K562 (cell line): ENCODE data around the gene APLF. TPM values are rescaled to one million over a fixed set of nuclear protein-coding genes. Genes with fewer than 3 reads are reported as not detected.

ENCODE experiments used
- ARHGAP35 ChIP-seq: fragments of 450-650 bp; IDR thresholded peaks from 2 replicates; pipeline ENCODE4 v1.6.1; 2018; ENCODE audit not compliant: partially characterized antibody
- ARID3A ChIP-seq: IDR thresholded peaks from 2 replicates; pipeline ENCODE4 v1.6.1; 2012; ENCODE audit warnings: low read depth, low read length, improper control_type of control experiment, borderline replicate concordance
- ATF2 ChIP-seq: sonication (generic); formaldehyde crosslinking; IDR thresholded peaks from 2 replicates; pipeline ENCODE4 v1.8.1; 2022; ENCODE audit warnings: missing genetic modification reagents
- BCL6 ChIP-seq: fragments of 250-450 bp; sonication (Bioruptor Pico); IDR thresholded peaks from 2 replicates; pipeline ENCODE4 v1.4.0; 2020
- CHD1 ChIP-seq: fragments of 200-600 bp; sonication (generic); IDR thresholded peaks from one replicate; pipeline ENCODE4 v1.6.1; 2012; ENCODE audit warnings: mild to moderate bottlenecking, moderate library complexity, low read length, inconsistent platforms
- CSDE1 ChIP-seq, 2 experiments: fragments of 450-650 bp; IDR thresholded peaks; 2 replicates each; pipeline ENCODE4 v1.6.1; 2016; ENCODE audit warnings: mild to moderate bottlenecking in 1 of 2
- DLX4 ChIP-seq: fragments of 250-450 bp; sonication (Bioruptor Pico); IDR thresholded peaks from 2 replicates; pipeline ENCODE4 v1.6.1; 2021; ENCODE audit warnings: mild to moderate bottlenecking
- DMBX1 ChIP-seq: fragments of 250-450 bp; sonication (Bioruptor Pico); IDR thresholded peaks from 2 replicates; pipeline ENCODE4 v1.8.0; 2022; ENCODE audit warnings: inconsistent platforms, mild to moderate bottlenecking, moderate library complexity, borderline replicate concordance
- ELK1 ChIP-seq: sonication (generic); formaldehyde crosslinking; IDR thresholded peaks from 2 replicates; pipeline ENCODE4 v1.8.1; 2022; ENCODE audit warnings: missing genetic modification reagents
- ESRRA ChIP-seq: fragments of 450-650 bp; IDR thresholded peaks from 2 replicates; pipeline ENCODE4 v1.6.1; 2014; ENCODE audit warnings: low read depth, mild to moderate bottlenecking, moderate library complexity, borderline replicate concordance
- FOXA3 ChIP-seq, 2 experiments: fragments of 450-650 bp in 1 of 2; sonication (generic) in 1 of 2; formaldehyde crosslinking; IDR thresholded peaks in 1 of 2; conservative IDR thresholded peaks in 1 of 2; 2 replicates each; pipeline versions ENCODE4 v1.4.0 to v1.8.0; 2020 to 2022; ENCODE audit warnings: mild to moderate bottlenecking in 2 of 2, missing genetic modification reagents in 1 of 2
- GABPB1 ChIP-seq: sonication (generic); formaldehyde crosslinking; IDR thresholded peaks from 2 replicates; pipeline ENCODE4 v1.8.0; 2022; ENCODE audit warnings: mild to moderate bottlenecking, missing genetic modification reagents
- KLF1 ChIP-seq: fragments of 450-650 bp; IDR thresholded peaks from 2 replicates; pipeline ENCODE4 v1.6.1; 2016; ENCODE audit warnings: missing genetic modification characterization, missing compliant biosample characterization
- MCM3 ChIP-seq: fragments of 450-650 bp; IDR thresholded peaks from 2 replicates; pipeline ENCODE4 v1.6.1; 2016
- POLR2AphosphoS5 ChIP-seq: IDR thresholded peaks from 2 replicates; pipeline ENCODE4 v1.6.1; 2011; ENCODE audit warnings: mild to moderate bottlenecking, low read depth, low read length, moderate library complexity; ENCODE audit not compliant: control insufficient read depth, insufficient read depth
- TEAD1 ChIP-seq, 2 experiments: fragments of 450-650 bp in 1 of 2; sonication (generic) in 1 of 2; formaldehyde crosslinking; IDR thresholded peaks; 2 replicates each; pipeline versions ENCODE4 v1.4.0 to v1.8.0; 2020 to 2022; ENCODE audit warnings: mild to moderate bottlenecking in 2 of 2, missing genetic modification reagents in 1 of 2
- THAP12 ChIP-seq: fragments of 250-450 bp; sonication (Bioruptor Pico); IDR thresholded peaks from 2 replicates; pipeline ENCODE4 v1.9.0; 2021; ENCODE audit warnings: mild to moderate bottlenecking, inconsistent platforms
- U2AF2 ChIP-seq: fragments of 200-400 bp; formaldehyde crosslinking; optimal IDR thresholded peaks from 2 replicates; pipeline ENCODE3; 2017; ENCODE audit warnings: low read depth, mild to moderate bottlenecking, low read length
- ZNF121 ChIP-seq: sonication (generic); formaldehyde crosslinking; conservative IDR thresholded peaks from 2 replicates; pipeline ENCODE4 v1.8.0; 2022; ENCODE audit warnings: missing genetic modification reagents
- ZNF23 ChIP-seq: fragments of 250-450 bp; sonication (Bioruptor Pico); IDR thresholded peaks from 2 replicates; pipeline ENCODE4 v1.4.0; 2020; ENCODE audit warnings: mild to moderate bottlenecking
- polyA plus RNA-seq, 8 experiments: library from polyadenylated mRNA; depleted of rRNA in 4 of 8; stranded (reverse) in 5 of 8; unstranded in 3 of 8; fragments of >200 nt; fragmentation: Nextera tagmentation in 2 of 8; fragmentation: Illumina TruSeq in 1 of 8; extraction: Ambion mirVana in 2 of 8; extraction: Trizol in 1 of 8; gene quantifications; 2 replicates each; pipeline versions ENCODE4 v1.2.1 to v1.2.3, GENCODE V29; 2011 to 2014; ENCODE audit warnings: inconsistent platforms in 1 of 8, missing spikeins in 1 of 8
- total RNA-seq, 7 experiments: library from RNA; depleted of rRNA in 6 of 7; stranded (reverse); fragments of >200 nt in 6 of 7; fragmentation: Illumina TruSeq in 2 of 7; extraction: Trizol in 2 of 7; gene quantifications; 2 replicates each; pipeline versions ENCODE4 v1.2.1 to v1.2.3, GENCODE V29; 2011 to 2021; ENCODE audit warnings: low replicate concordance in 1 of 7

The APLF gene
- total and polyA plus RNA-seq, 9 of the 15 experiments (the other 6 are each of a cell fraction or from before 2014, with no cell fraction given) = 0.07 to 1.1 (median 0.71) TPM

- TF ChIP-seq ARID3A (no peak), MCM3 (no peak), ESRRA (no peak), ZNF23 (CRISPR knock-in tag) (peak; percentile 71; the same call in 1 of the 2 replicates), TEAD1 (CRISPR knock-in tag; IDR thresholded peaks at IDR 0.05) (no peak), POLR2AphosphoS5 (peak; percentile 97), THAP12 (no peak), CHD1 (no peak), DMBX1 (CRISPR knock-in tag) (no peak), BCL6 (CRISPR knock-in tag) (no peak), FOXA3 (CRISPR knock-in tag; conservative IDR thresholded peaks at IDR 0.05 in 1 of 2, IDR thresholded peaks at IDR 0.05 in 1 of 2) (no peak), ELK1 (CRISPR knock-in tag) (no peak), GABPB1 (CRISPR knock-in tag) (no peak), CSDE1 (IDR thresholded peaks at IDR 0.05) (peak in 1 of 2 experiments; percentile 56; a peak in 1 of 4 replicates), ARHGAP35 (no peak), DLX4 (CRISPR knock-in tag) (no peak), KLF1 (tag) (no peak), U2AF2 (no peak), ZNF121 (CRISPR knock-in tag) (no peak), ATF2 (CRISPR knock-in tag) (no peak)
Measured at GRCh38 chr2:68558576-68558975, 91.2 kb downstream of the APLF start (continued).
